K562 (cell line): ENCODE results near the gene TCEANC2. TPM values are rescaled to one million over a fixed set of nuclear protein-coding genes. Genes with fewer than 3 reads are reported as not detected.

Source experiments
- CHD7 ChIP-seq: fragments of 200-600 bp; sonication (generic); IDR thresholded peaks from one replicate; pipeline ENCODE4 v1.6.1; 2012; ENCODE audit warnings: mild to moderate bottlenecking, low read depth, low read length, inconsistent platforms
- COPS2 ChIP-seq: fragments of 450-650 bp; conservative IDR thresholded peaks from 2 replicates; pipeline ENCODE4 v1.6.1; 2016; ENCODE audit warnings: mild to moderate bottlenecking, moderate library complexity
- E2F5 ChIP-seq: sonication (generic); formaldehyde crosslinking; IDR thresholded peaks from 2 replicates; pipeline ENCODE4 v1.8.0; 2022; ENCODE audit warnings: mild to moderate bottlenecking, missing genetic modification reagents
- ERF ChIP-seq: fragments of 450-650 bp; formaldehyde crosslinking; IDR thresholded peaks from 2 replicates; pipeline ENCODE4 v1.4.0; 2020; ENCODE audit warnings: mild to moderate bottlenecking, mixed read lengths
- SFPQ ChIP-seq: fragments of 200-400 bp; formaldehyde crosslinking; IDR thresholded peaks from 2 replicates; pipeline ENCODE4 v1.6.1; 2017; ENCODE audit warnings: mild to moderate bottlenecking, low read depth, low read length, moderate library complexity
- polyA plus RNA-seq, 8 experiments: library from polyadenylated mRNA; depleted of rRNA in 4 of 8; stranded (reverse) in 5 of 8; unstranded in 3 of 8; fragments of >200 nt; fragmentation: Nextera tagmentation in 2 of 8; fragmentation: Illumina TruSeq in 1 of 8; extraction: Ambion mirVana in 2 of 8; extraction: Trizol in 1 of 8; gene quantifications; 2 replicates each; pipeline versions ENCODE4 v1.2.1 to v1.2.3, GENCODE V29; 2011 to 2014; ENCODE audit warnings: inconsistent platforms in 1 of 8, missing spikeins in 1 of 8
- total RNA-seq, 7 experiments: library from RNA; depleted of rRNA in 6 of 7; stranded (reverse); fragments of >200 nt in 6 of 7; fragmentation: Illumina TruSeq in 2 of 7; extraction: Trizol in 2 of 7; gene quantifications; 2 replicates each; pipeline versions ENCODE4 v1.2.1 to v1.2.3, GENCODE V29; 2011 to 2021; ENCODE audit warnings: low replicate concordance in 1 of 7
- TF ChIP-seq, protein P1 (sequence below): fragments of 250-450 bp; sonication (Bioruptor Pico); IDR thresholded peaks from 2 replicates; pipeline ENCODE4 v1.5.0; 2020; ENCODE audit warnings: mild to moderate bottlenecking
- TF ChIP-seq, protein P2 (sequence below): fragments of 450-650 bp; IDR thresholded peaks from 2 replicates; pipeline ENCODE4 v1.7.1; 2018; ENCODE audit warnings: mild to moderate bottlenecking, low read depth; ENCODE audit not compliant: partially characterized antibody

Gene TCEANC2
- total and polyA plus RNA-seq, 9 of the 15 experiments (the other 6 are each of a cell fraction or from before 2014, with no cell fraction given): 3.3 to 10.2 (median 7.0) TPM

- TF ChIP-seq CHD7: no peak
- TF ChIP-seq, protein P1, sequence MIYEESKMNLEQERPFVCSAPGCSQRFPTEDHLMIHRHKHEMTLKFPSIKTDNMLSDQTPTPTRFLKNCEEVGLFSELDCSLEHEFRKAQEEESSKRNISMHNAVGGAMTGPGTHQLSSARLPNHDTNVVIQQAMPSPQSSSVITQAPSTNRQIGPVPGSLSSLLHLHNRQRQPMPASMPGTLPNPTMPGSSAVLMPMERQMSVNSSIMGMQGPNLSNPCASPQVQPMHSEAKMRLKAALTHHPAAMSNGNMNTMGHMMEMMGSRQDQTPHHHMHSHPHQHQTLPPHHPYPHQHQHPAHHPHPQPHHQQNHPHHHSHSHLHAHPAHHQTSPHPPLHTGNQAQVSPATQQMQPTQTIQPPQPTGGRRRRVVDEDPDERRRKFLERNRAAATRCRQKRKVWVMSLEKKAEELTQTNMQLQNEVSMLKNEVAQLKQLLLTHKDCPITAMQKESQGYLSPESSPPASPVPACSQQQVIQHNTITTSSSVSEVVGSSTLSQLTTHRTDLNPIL: no peak
- TF ChIP-seq, protein P2, sequence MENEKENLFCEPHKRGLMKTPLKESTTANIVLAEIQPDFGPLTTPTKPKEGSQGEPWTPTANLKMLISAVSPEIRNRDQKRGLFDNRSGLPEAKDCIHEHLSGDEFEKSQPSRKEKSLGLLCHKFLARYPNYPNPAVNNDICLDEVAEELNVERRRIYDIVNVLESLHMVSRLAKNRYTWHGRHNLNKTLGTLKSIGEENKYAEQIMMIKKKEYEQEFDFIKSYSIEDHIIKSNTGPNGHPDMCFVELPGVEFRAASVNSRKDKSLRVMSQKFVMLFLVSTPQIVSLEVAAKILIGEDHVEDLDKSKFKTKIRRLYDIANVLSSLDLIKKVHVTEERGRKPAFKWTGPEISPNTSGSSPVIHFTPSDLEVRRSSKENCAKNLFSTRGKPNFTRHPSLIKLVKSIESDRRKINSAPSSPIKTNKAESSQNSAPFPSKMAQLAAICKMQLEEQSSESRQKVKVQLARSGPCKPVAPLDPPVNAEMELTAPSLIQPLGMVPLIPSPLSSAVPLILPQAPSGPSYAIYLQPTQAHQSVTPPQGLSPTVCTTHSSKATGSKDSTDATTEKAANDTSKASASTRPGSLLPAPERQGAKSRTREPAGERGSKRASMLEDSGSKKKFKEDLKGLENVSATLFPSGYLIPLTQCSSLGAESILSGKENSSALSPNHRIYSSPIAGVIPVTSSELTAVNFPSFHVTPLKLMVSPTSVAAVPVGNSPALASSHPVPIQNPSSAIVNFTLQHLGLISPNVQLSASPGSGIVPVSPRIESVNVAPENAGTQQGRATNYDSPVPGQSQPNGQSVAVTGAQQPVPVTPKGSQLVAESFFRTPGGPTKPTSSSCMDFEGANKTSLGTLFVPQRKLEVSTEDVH: no peak
- no peak for TF ChIP-seq COPS2
- no peak for TF ChIP-seq SFPQ
- TF ChIP-seq ERF: no peak
- TF ChIP-seq E2F5 (CRISPR knock-in tag): 0 out of 2 replicates have a peak, but pooled peaks have one; percentile 40
These were observed 68.2 kb downstream of the TCEANC2 start (continued) for GRCh38 chr1:54121482-54122134.
